ENCODE results near the gene AP4E1.

AP4E1 gene

GRCh38 chr15:50881121-50882048, 27.1 kb upstream of the AP4E1 start:
- no peak for DNase-seq (ENCODE audit: low read depth, low spot score)
- H3K4me1 ChIP-seq (ENCODE audit: insufficient read depth, insufficient read length): no peaks in the 10 kb centered on the region
- no peaks in the 10 kb centered on the region for H3K36me3 ChIP-seq (ENCODE audit: insufficient read depth, insufficient read length, low read length)
- no peak overlapping the region for H3K4me3 ChIP-seq (ENCODE audit: insufficient read length, low read depth)
- no peak overlapping the region for H3K9ac ChIP-seq (ENCODE audit: insufficient read length, low read depth)
- TF ChIP-seq YY1 (IDR thresholded peaks at IDR 0.05; ENCODE audit: insufficient read depth, insufficient read length) (no peak), ZNF274 (IDR thresholded peaks at IDR 0.05; ENCODE audit: low read depth, low read length) (no peak), SUZ12 (IDR thresholded peaks at IDR 0.05; ENCODE audit: extremely low read depth, insufficient read depth, insufficient read length) (no peak)
- H3K9me3 ChIP-seq (ENCODE audit: insufficient read depth, low read length): no peaks in the 10 kb centered on the region
- no peaks in the 10 kb centered on the region for H3K27me3 ChIP-seq (ENCODE audit: insufficient read depth, insufficient read length)

- H3K36me3 ChIP-seq (ENCODE audit: insufficient read depth, insufficient read length, low read length): no peaks in the 10 kb centered on the region
- no peak overlapping the region for H3K9ac ChIP-seq (ENCODE audit: insufficient read length, low read depth)
- no peak overlapping the region for H3K4me3 ChIP-seq (ENCODE audit: insufficient read length, low read depth)
- no peak for DNase-seq (ENCODE audit: low read depth, low spot score)
- TF ChIP-seq ZNF274 (IDR thresholded peaks at IDR 0.05; ENCODE audit: low read depth, low read length): no peak
- no peak for TF ChIP-seq SUZ12 (IDR thresholded peaks at IDR 0.05; ENCODE audit: extremely low read depth, insufficient read depth, insufficient read length)
- TF ChIP-seq YY1 (IDR thresholded peaks at IDR 0.05; ENCODE audit: insufficient read depth, insufficient read length): no peak
- H3K27me3 ChIP-seq (ENCODE audit: insufficient read depth, insufficient read length): no peaks in the 10 kb centered on the region
- no peaks in the 10 kb centered on the region for H3K4me1 ChIP-seq (ENCODE audit: insufficient read depth, insufficient read length)
- no peaks in the 10 kb centered on the region for H3K9me3 ChIP-seq (ENCODE audit: insufficient read depth, low read length)
Measured at GRCh38 chr15:50883903-50884302, 24.6 kb upstream of the AP4E1 start.

- no peak overlapping the region for H3K9ac ChIP-seq (ENCODE audit: insufficient read length, low read depth)
- no peaks in the 10 kb centered on the region for H3K4me1 ChIP-seq (ENCODE audit: insufficient read depth, insufficient read length)
- no peak for DNase-seq (ENCODE audit: low read depth, low spot score)
- no peaks in the 10 kb centered on the region for H3K9me3 ChIP-seq (ENCODE audit: insufficient read depth, low read length)
- no peak overlapping the region for H3K4me3 ChIP-seq (ENCODE audit: insufficient read length, low read depth)
- H3K27me3 ChIP-seq (ENCODE audit: insufficient read depth, insufficient read length): no peaks in the 10 kb centered on the region
- TF ChIP-seq SUZ12 (IDR thresholded peaks at IDR 0.05; ENCODE audit: extremely low read depth, insufficient read depth, insufficient read length) (no peak), ZNF274 (IDR thresholded peaks at IDR 0.05; ENCODE audit: low read depth, low read length) (no peak), YY1 (IDR thresholded peaks at IDR 0.05; ENCODE audit: insufficient read depth, insufficient read length) (no peak)
- no peaks in the 10 kb centered on the region for H3K36me3 ChIP-seq (ENCODE audit: insufficient read depth, insufficient read length, low read length)
Measured at GRCh38 chr15:50884540-50884939, 23.9 kb upstream of the AP4E1 start.

- Histone ChIP-seq H3K36me3 (ENCODE audit: insufficient read depth, insufficient read length, low read length) (no peaks in the 10 kb centered on the region), H3K4me1 (ENCODE audit: insufficient read depth, insufficient read length) (no peaks in the 10 kb centered on the region), H3K4me3 (ENCODE audit: insufficient read length, low read depth) (no peak overlapping the region), H3K27me3 (ENCODE audit: insufficient read depth, insufficient read length) (no peaks in the 10 kb centered on the region), H3K9ac (ENCODE audit: insufficient read length, low read depth) (no peak overlapping the region), H3K9me3 (ENCODE audit: insufficient read depth, low read length) (peaks cover 5% of the 10 kb centered on the region; the same call in 1 of the 2 replicates)
- DNase-seq (ENCODE audit: low read depth, low spot score): no peak
- TF ChIP-seq YY1 (IDR thresholded peaks at IDR 0.05; ENCODE audit: insufficient read depth, insufficient read length) (no peak), SUZ12 (IDR thresholded peaks at IDR 0.05; ENCODE audit: extremely low read depth, insufficient read depth, insufficient read length) (no peak), ZNF274 (IDR thresholded peaks at IDR 0.05; ENCODE audit: low read depth, low read length) (no peak)
Measured at GRCh38 chr15:50886139-50886467, 22.4 kb upstream of the AP4E1 start.

GRCh38 chr15:50886611-50887345, 21.7 kb upstream of the AP4E1 start:
- TF ChIP-seq SUZ12 (IDR thresholded peaks at IDR 0.05; ENCODE audit: extremely low read depth, insufficient read depth, insufficient read length): no peak
- TF ChIP-seq ZNF274 (IDR thresholded peaks at IDR 0.05; ENCODE audit: low read depth, low read length): no peak
- TF ChIP-seq YY1 (IDR thresholded peaks at IDR 0.05; ENCODE audit: insufficient read depth, insufficient read length): no peak

GRCh38 chr15:50888054-50888453, 20.4 kb upstream of the AP4E1 start:
- H3K4me3 ChIP-seq (ENCODE audit: insufficient read length, low read depth): no peak overlapping the region
- DNase-seq (ENCODE audit: low read depth, low spot score): no peak
- peaks cover 13% of the 10 kb centered on the region for H3K9me3 ChIP-seq (ENCODE audit: insufficient read depth, low read length)
- H3K36me3 ChIP-seq (ENCODE audit: insufficient read depth, insufficient read length, low read length): no peaks in the 10 kb centered on the region
- no peak overlapping the region for H3K9ac ChIP-seq (ENCODE audit: insufficient read length, low read depth)
- TF ChIP-seq YY1 (IDR thresholded peaks at IDR 0.05; ENCODE audit: insufficient read depth, insufficient read length) (no peak), SUZ12 (IDR thresholded peaks at IDR 0.05; ENCODE audit: extremely low read depth, insufficient read depth, insufficient read length) (no peak), ZNF274 (IDR thresholded peaks at IDR 0.05; ENCODE audit: low read depth, low read length) (no peak)
- H3K4me1 ChIP-seq (ENCODE audit: insufficient read depth, insufficient read length): no peaks in the 10 kb centered on the region
- no peaks in the 10 kb centered on the region for H3K27me3 ChIP-seq (ENCODE audit: insufficient read depth, insufficient read length)

More at GRCh38 chr15:50886611-50887345, 21.7 kb upstream of the AP4E1 start:
- DNase-seq (ENCODE audit: low read depth, low spot score): no peak
- Histone ChIP-seq H3K4me1 (ENCODE audit: insufficient read depth, insufficient read length) (no peaks in the 10 kb centered on the region), H3K9me3 (ENCODE audit: insufficient read depth, low read length) (peaks cover 11% of the 10 kb centered on the region), H3K27me3 (ENCODE audit: insufficient read depth, insufficient read length) (no peaks in the 10 kb centered on the region), H3K4me3 (ENCODE audit: insufficient read length, low read depth) (no peak overlapping the region), H3K36me3 (ENCODE audit: insufficient read depth, insufficient read length, low read length) (no peaks in the 10 kb centered on the region), H3K9ac (ENCODE audit: insufficient read length, low read depth) (no peak overlapping the region)

GRCh38 chr15:50889589-50889988, 18.9 kb upstream of the AP4E1 start:
- TF ChIP-seq ZNF274 (IDR thresholded peaks at IDR 0.05; ENCODE audit: low read depth, low read length) (no peak), YY1 (IDR thresholded peaks at IDR 0.05; ENCODE audit: insufficient read depth, insufficient read length) (no peak), SUZ12 (IDR thresholded peaks at IDR 0.05; ENCODE audit: extremely low read depth, insufficient read depth, insufficient read length) (no peak)
- H3K36me3 ChIP-seq (ENCODE audit: insufficient read depth, insufficient read length, low read length): no peaks in the 10 kb centered on the region
- no peaks in the 10 kb centered on the region for H3K4me1 ChIP-seq (ENCODE audit: insufficient read depth, insufficient read length)
- H3K9me3 ChIP-seq (ENCODE audit: insufficient read depth, low read length): peaks cover 24% of the 10 kb centered on the region
- no peaks in the 10 kb centered on the region for H3K27me3 ChIP-seq (ENCODE audit: insufficient read depth, insufficient read length)
- no peak overlapping the region for H3K4me3 ChIP-seq (ENCODE audit: insufficient read length, low read depth)
- DNase-seq (ENCODE audit: low read depth, low spot score): no peak
- no peak overlapping the region for H3K9ac ChIP-seq (ENCODE audit: insufficient read length, low read depth)
